OCI-LY1 (cell line): ENCODE results near the gene ABCC4.

ENCODE experiments used
- CTCF ChIP-seq: fragments of 200-600 bp; sonication (generic), shearing (Covaris generic); IDR thresholded peaks from 2 replicates; pipeline ENCODE4 v1.5.1; 2017; ENCODE audit warnings: mild to moderate bottlenecking, antibody characterized with exemption, low read length, moderate library complexity, mixed read lengths
- EZH2 ChIP-seq: fragments of 200-600 bp; sonication (generic), shearing (Covaris generic); IDR thresholded peaks from 2 replicates; pipeline ENCODE4 v1.8.0; 2017; ENCODE audit warnings: borderline replicate concordance, mixed run types, mild to moderate bottlenecking, antibody characterized with exemption, low read length, moderate library complexity, mixed read lengths

GRCh38 chr13:95256091-95256490 is 45.2 kb downstream of the ABCC4 start:
- TF ChIP-seq CTCF (no peak), EZH2 (no peak)
